HL-60 (cell line): ENCODE measurements around the gene NPB.
A peak's percentile ranks its signal among the peaks of the same experiment; 100 is the strongest.

Experiments
- DNase-seq, 2 experiments: peaks; one replicate each; pipeline ENCODE4 v3.0.0-alpha.2; 2010 to 2020; ENCODE audit warnings: low read depth in 1 of 2, low spot score in 1 of 2
- H3K27ac ChIP-seq: fragments of 250-450 bp; sonication (Bioruptor Pico); replicated peaks from 2 replicates; pipeline ENCODE4 v1.5.1; 2020; ENCODE audit warnings: mild to moderate bottlenecking, moderate library complexity
- H3K27me3 ChIP-seq: fragments of 250-450 bp; sonication (Bioruptor Pico); 2 replicates; pipeline ENCODE4 v1.5.1; 2021; ENCODE audit warnings: mild to moderate bottlenecking, moderate library complexity; ENCODE audit not compliant: insufficient read depth, poor library complexity, severe bottlenecking
- H3K4me3 ChIP-seq: replicated peaks from 2 replicates; pipeline ENCODE4 v1.5.1; 2011; ENCODE audit warnings: mild to moderate bottlenecking, control low read depth, low read length; ENCODE audit not compliant: insufficient read depth
- GABPA ChIP-seq: IDR thresholded peaks from 2 replicates; pipeline ENCODE4 v1.6.1; 2012; ENCODE audit warnings: low read depth
- POLR2AphosphoS5 ChIP-seq: IDR thresholded peaks from 2 replicates; pipeline ENCODE4 v1.6.1; 2012; ENCODE audit warnings: low read depth
- SPI1 ChIP-seq: IDR thresholded peaks from 2 replicates; pipeline ENCODE4 v1.6.1; 2012; ENCODE audit warnings: low read depth, mild to moderate bottlenecking, borderline replicate concordance
- TF ChIP-seq, protein P1 (sequence below): IDR thresholded peaks from 2 replicates; pipeline ENCODE4 v1.6.1; 2012; ENCODE audit warnings: low read depth; ENCODE audit not compliant: insufficient replicate concordance
- TF ChIP-seq, protein P2 (sequence below): IDR thresholded peaks from one replicate; pipeline ENCODE4 v1.5.1; 2011; ENCODE audit warnings: low read length, control low read depth, inconsistent platforms; ENCODE audit not compliant: insufficient read depth

The NPB gene

DNA sequence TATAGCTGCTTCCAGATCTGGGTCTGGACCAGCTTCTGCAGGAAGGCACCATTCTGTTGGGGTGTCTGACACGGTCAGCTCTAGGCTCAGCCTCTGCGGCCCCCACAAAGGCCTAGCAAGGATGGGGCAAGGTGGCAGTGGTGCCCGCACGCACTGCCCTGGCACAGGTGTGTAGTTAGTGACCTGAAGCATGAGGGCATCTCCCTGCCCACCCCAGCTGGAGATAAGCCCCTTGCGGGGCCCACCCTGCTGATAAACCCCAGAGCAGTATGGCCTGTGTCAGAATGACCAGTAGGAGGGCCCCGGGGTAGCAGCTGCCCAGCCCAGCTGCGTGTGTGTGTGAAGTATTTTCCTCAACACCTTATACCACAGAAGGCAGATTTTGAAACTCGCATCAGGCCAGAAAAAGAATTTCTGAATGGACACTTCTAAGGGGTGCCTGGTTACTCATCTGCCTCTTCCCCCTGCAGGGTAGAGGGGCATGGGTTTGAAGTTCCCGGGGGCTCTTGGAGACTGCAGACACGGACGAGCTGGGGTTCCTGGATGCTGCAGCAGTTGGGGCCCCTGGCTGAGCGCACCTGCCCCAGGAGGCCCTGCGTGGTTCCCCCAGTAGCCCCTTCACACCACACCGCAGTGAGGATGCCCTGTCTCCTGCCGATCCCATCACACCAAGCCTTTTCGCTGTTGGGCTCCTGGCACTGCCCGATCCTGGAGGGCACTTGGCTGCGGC lies 35.4 kb upstream of the NPB start:
- no peak overlapping the region for H3K4me3 ChIP-seq
- H3K27me3 ChIP-seq, result no peaks in the 10 kb centered on the region
- TF ChIP-seq POLR2AphosphoS5 (no peak), SPI1 (no peak), GABPA (no peak)
- TF ChIP-seq, protein P1, sequence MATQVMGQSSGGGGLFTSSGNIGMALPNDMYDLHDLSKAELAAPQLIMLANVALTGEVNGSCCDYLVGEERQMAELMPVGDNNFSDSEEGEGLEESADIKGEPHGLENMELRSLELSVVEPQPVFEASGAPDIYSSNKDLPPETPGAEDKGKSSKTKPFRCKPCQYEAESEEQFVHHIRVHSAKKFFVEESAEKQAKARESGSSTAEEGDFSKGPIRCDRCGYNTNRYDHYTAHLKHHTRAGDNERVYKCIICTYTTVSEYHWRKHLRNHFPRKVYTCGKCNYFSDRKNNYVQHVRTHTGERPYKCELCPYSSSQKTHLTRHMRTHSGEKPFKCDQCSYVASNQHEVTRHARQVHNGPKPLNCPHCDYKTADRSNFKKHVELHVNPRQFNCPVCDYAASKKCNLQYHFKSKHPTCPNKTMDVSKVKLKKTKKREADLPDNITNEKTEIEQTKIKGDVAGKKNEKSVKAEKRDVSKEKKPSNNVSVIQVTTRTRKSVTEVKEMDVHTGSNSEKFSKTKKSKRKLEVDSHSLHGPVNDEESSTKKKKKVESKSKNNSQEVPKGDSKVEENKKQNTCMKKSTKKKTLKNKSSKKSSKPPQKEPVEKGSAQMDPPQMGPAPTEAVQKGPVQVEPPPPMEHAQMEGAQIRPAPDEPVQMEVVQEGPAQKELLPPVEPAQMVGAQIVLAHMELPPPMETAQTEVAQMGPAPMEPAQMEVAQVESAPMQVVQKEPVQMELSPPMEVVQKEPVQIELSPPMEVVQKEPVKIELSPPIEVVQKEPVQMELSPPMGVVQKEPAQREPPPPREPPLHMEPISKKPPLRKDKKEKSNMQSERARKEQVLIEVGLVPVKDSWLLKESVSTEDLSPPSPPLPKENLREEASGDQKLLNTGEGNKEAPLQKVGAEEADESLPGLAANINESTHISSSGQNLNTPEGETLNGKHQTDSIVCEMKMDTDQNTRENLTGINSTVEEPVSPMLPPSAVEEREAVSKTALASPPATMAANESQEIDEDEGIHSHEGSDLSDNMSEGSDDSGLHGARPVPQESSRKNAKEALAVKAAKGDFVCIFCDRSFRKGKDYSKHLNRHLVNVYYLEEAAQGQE, result no peak
- TF ChIP-seq, protein P2, sequence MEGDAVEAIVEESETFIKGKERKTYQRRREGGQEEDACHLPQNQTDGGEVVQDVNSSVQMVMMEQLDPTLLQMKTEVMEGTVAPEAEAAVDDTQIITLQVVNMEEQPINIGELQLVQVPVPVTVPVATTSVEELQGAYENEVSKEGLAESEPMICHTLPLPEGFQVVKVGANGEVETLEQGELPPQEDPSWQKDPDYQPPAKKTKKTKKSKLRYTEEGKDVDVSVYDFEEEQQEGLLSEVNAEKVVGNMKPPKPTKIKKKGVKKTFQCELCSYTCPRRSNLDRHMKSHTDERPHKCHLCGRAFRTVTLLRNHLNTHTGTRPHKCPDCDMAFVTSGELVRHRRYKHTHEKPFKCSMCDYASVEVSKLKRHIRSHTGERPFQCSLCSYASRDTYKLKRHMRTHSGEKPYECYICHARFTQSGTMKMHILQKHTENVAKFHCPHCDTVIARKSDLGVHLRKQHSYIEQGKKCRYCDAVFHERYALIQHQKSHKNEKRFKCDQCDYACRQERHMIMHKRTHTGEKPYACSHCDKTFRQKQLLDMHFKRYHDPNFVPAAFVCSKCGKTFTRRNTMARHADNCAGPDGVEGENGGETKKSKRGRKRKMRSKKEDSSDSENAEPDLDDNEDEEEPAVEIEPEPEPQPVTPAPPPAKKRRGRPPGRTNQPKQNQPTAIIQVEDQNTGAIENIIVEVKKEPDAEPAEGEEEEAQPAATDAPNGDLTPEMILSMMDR, result no peak
- peak in 1 of 2 experiments; percentile 25 for DNase-seq
- H3K27ac ChIP-seq, result peak overlapping the region; percentile 93

DNA sequence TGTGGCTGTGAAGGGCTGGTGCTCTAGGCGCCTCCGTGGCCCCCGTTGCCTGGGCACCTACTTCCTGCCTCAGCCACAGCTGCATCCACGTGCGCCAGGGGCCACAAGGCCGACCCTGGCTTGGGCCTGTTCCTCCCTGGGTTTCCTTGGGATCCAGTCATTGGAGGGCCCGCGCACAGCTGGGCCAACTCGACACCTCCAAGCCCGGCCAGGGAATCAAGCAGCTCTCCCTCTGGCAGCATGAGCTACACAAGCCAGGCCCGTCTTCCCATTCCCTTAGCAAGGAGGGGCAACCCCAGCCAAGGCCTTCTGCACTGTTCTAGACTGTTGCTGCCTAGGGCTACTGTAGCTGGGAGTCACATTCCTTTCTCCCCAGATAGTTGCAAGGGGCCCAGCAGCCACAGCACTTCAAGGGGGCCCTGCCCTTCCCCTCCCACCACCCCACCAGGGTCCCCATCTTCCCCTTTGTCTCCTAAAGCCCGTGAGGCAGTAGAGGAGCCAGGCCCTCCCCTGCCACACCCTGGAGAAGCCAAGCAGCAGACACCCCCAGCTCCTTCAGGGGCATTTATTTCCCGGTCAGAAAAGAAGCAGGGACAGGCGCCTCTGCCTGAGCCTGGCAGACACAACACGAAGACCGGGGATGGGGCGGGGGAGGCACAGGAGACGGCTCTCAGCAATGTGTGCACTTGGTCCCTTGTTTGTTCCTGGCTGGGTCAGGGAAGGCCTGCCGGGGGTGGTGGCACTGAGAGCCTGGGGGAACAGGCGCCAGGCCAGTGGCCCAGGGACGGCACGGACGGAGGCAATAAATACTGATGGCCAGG lies 34.7 kb upstream of the NPB start:
- no peaks in the 10 kb centered on the region for H3K27me3 ChIP-seq
- TF ChIP-seq, protein P1, result no peak
- peak; percentile 97 for TF ChIP-seq POLR2AphosphoS5
- no peak for TF ChIP-seq GABPA
- peak; percentile 40; the same call in 1 of the 2 replicates for TF ChIP-seq SPI1
- TF ChIP-seq, protein P2, result no peak
- DNase-seq, result peak in 1 of 2 experiments; percentile 82
- H3K4me3 ChIP-seq, result no peak overlapping the region
- H3K27ac ChIP-seq, result peak overlapping the region; percentile 93

DNA sequence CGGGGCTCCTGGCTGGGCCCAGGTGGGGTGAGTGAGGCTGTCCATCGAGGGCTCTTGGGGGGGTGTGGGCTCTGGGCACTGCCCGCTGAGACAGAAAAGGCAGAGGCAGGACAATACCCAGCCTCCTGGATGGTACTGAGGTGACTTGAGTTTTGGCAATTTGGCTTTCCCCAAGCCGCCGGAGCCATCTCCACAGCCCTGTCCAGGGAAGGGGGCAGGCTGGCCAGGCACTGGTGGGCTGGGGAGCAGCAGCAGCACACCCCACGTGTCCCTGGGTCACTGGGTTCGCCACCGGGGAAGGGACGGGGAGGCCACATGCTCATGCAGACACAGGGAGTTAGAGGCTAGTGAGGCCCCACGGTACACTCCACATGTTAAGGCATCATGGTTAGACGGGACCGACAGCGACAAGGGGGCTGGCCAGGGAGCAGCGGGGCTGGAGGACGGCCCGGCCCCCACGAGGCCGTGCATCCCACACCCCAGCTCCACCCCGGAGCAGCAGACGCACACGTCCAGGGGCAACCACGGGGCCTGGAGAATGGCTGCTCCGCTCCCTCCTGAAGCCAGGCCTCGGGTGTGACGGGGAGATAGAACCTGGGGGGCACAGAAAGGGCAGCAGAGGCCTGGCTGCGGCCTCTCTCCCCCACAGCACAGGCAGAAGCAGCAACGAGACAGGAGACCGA lies 33.9 kb upstream of the NPB start:
- H3K4me3 ChIP-seq, result no peak overlapping the region
- DNase-seq, result peak in 1 of 2 experiments; percentile 35
- no peak for TF ChIP-seq SPI1
- TF ChIP-seq, protein P1, result no peak
- peak; percentile 81 for TF ChIP-seq POLR2AphosphoS5
- no peak for TF ChIP-seq GABPA
- TF ChIP-seq, protein P2, result no peak
- H3K27ac ChIP-seq, result peak overlapping the region; percentile 93
- no peaks in the 10 kb centered on the region for H3K27me3 ChIP-seq
